NCI-H1436 treated with DMSO at 0.1 percent for 48 hours (cell line): Measurements from ENCODE around the gene CLCF1.

Experiments
- DNase-seq: peaks from one replicate; lab custom pipeline; 2025; lab: John Stamatoyannopoulos, UW

Gene CLCF1

DNA sequence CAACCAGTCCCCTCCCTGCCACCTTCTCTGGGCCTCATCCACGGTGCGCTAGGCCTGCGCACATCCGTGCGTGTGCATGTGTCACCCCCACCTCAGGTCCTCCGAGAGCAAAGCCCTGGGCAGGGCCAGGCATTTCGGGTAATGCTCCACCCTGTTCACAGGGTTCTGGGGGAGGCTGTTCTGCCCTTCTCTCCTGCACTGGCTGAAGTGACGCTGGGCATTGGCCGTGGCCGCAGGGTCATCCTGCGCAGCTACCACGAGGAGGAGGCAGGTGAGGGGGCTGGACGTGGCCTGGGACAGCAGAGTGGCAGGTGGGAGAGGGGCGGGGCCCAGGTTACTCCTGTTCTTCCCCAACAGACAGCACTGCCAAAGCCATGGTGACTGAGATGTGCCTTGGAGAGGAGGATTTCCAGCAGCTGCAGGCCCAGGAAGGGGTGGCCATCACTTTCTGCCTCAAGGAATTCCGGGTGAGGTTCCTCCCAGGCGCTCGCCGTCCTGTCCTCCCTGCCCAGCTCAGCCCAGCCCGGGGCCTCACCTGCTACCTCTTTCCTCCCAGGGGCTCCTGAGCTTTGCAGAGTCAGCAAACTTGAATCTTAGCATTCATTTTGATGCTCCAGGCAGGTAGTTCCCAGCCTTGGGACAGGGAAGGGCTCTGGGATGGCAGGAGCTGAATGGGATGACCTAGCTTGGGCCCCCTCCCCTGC, 22.3 kb upstream of the CLCF1 start:
- no peak for DNase-seq

GRCh38 chr11:67393990-67394389, 20.6 kb upstream of the CLCF1 start:
- DNase-seq = no peak

GRCh38 chr11:67393437-67393836, 20.0 kb upstream of the CLCF1 start:
- no peak for DNase-seq

- DNase-seq = no peak
Measured at GRCh38 chr11:67392183-67392715, 18.9 kb upstream of the CLCF1 start.

DNA sequence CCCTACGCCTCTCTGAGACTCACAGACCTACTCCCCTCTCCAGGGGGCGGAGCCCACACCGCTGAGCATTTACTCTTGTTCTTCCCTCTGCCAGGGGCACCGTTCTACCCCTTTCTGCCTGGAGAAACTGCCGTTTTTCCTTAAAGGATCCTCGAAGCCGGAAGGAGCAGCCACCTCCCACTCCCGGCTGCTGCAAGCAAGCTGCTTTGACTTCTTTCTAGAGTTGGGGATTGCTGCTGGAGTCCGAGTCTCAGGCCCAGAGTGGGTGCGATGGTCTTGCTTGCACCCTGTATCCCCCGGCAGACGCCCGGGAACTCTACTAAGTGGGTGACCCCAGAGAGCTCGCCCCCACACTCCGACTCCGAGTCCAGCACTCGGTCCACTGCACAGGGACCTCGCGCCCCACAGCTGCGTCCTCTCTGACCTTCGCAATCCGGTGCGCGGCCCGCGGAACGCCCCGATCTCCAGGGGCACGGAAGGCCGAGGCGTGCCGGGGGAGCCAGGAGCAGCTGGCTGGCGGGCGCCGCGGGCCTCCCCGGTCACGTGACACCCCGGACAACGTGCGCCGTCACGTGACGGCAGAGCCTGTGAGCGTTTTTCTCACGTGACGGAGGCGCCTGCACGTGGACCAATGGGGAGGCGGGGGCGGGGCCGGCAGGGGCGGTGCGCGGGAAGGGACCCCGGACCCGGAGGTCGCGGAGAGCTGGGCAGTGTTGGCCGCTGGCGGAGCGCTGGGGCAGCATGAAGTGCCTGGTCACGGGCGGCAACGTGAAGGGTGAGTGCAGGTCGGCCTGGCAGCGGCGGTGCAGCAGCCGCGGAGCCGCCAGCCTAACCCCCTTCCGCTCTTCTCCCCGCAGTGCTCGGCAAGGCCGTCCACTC, 18.1 kb upstream of the CLCF1 start, which contains the start of gene RAD9A:
TSS of gene RAD9A (plus strand) at position 683 of the 879 bp plus-strand sequence. CDS start at position 742, 59 bp downstream.
- DNase-seq = peak; percentile 48

GRCh38 chr11:67390947-67391303, 17.5 kb upstream of the CLCF1 start:
- DNase-seq = no peak

DNA sequence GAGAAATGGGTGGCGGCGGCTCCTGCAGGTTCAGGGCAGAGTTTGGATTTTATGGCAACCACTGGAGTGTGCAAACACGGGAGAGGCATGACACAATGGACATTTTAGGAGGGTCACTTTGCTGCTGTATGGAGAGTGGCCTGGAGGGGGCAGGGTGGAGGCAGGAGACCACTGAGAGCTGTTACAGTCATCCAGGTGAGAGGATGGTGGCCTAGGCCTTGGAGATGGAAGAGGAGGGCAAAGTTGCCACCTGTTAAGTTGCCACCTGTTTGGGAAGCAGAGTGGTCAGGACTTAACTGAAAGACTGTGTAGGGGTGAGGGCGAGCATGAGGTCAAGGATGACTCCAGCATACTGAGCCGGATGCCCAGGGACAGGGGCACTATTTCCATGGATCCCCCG, 16.1 kb upstream of the CLCF1 start:
- no peak for DNase-seq

GRCh38 chr11:67387518-67387917, 14.1 kb upstream of the CLCF1 start:
- no peak for DNase-seq

GRCh38 chr11:67387069-67387468, 13.7 kb upstream of the CLCF1 start:
- DNase-seq = no peak

DNA sequence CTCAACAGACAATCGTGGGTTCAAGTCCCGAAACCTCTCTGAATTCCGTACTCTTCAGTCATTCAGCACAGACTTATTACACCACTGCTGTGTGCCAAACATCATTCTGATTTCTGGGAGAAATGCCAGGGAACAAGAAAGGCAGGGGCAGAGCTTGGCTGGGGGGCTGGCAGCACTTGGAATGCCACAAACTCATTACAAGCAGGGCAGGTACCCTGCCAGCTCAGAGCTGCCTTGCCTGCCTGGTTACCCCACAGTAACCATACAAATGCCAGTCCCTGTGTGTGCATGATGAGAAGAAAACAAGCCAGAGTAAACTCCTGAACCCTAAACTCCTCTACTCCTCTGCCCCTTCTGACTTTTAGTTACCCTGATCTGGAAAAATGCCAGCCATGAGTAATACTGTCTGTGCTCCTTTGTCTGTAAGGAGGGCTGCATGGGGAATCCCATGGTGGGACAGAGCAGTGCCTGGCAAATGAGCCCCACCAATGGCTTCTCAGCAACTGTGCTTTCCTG, 11.5 kb upstream of the CLCF1 start:
- DNase-seq = no peak

DNA sequence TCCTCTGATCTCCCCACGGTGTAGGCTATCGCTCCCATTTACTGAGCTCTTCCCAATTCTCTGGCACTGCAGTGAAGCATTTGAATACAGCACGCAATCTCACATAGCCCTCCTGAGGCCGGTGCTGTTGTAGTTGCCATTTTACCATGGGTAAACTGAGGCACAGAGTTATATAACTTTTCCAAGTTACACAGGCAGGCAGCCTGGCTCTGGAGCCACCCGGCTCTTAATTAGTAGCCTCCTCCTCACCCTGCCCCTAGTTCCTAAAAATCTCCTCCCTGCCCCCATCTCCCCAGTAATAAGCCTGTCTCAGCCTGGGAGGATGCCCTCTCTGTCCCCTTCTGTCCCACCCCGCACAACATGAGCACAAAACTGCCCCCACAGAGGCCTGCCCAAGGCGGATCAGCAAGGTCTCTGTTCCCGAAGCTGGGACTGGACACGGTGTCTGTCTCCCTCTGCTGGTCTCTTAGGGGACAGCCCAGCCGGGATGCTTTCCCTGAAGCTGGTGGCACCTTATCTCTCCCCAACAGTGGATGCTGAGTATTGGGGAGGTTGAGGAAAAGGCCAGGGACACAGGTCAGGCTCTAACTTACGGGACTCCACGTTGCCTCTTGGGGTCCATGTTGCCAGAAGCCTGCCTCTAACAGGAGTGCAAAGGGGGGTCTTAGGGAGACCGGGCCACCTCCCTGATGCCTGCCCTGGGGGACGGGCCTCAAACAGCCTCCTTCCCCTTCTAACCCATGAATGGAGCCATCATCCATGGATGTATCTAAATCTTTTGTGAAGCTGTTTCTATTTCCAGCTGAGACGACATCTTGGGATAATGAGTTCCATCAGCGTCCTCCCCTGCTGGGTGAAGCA, 9.1 kb upstream of the CLCF1 start:
- no peak for DNase-seq

GRCh38 chr11:67381244-67381972, 8.0 kb upstream of the CLCF1 start:
- DNase-seq = no peak

DNA sequence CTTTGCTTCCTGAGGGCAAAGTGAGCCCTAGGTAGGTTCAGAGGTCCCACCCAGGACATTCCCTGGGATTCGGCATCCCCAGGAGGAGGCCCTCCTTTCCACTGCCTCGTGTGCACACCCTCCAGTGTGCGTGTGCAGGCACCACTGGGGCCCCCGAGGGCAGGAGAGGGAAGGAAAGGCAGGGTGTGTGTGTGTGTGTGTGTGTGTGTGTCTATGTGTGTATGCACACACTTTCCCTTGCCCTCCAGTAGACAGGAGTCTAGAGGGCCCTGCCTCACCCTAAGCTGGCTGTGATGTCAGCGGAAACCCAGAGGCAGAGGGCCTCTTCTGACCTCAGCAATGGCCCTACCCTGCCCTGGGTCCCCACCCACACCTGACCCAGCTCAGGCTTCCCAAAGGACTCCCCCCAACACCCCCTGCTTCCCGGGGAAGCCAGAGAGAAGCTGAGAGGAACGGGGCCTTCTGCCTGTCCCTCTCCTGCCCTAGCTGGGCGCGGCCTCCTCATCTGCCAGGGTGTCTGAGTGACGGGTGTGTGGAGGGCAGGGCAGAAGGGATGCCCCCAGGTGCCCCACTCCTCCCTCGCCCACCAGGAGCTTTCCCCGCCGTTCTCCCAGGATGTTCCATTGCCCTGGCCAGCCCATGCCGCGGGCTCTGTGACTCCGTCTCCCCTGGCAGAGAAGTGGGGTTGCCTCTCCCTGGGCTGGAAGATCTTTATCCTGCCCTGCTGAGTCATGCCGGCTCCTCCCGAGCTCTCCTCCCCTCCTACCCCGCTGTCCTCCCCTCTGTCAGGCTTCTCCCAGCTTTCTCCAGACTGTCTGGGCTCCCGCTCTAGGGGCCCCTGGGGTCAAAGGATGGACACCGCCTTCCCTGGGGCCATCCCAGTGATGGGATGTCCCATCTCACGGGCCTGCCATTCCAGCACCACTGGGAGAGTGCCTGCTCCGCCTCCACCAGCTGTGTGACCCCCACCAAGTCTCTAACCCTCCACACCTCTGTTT, 6.0 kb upstream of the CLCF1 start:
- DNase-seq = no peak

DNA sequence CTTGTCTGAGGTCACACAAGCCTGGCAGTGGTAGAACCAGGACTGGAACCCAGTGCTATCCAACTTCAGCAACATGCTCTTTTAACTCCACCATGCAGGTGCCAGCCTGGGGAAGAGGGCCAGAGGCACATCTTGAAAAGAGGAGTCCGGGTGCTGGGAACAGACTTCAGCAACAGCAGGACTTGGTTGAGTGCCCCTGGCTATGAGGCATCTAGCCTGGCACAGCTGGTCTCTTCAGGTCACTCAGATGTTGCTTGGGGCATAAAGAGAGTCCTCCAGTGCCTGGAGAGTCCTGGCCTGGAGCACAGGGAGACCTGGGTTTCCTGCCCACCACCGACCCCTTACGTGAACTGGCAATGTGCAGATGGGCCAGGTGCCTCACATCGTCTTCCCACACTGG, 5.1 kb upstream of the CLCF1 start:
- no peak for DNase-seq

- no peak for DNase-seq
Measured at GRCh38 chr11:67376873-67377808, 3.7 kb upstream of the CLCF1 start.

- DNase-seq = no peak
Measured at GRCh38 chr11:67376063-67376820, 2.8 kb upstream of the CLCF1 start.

DNA sequence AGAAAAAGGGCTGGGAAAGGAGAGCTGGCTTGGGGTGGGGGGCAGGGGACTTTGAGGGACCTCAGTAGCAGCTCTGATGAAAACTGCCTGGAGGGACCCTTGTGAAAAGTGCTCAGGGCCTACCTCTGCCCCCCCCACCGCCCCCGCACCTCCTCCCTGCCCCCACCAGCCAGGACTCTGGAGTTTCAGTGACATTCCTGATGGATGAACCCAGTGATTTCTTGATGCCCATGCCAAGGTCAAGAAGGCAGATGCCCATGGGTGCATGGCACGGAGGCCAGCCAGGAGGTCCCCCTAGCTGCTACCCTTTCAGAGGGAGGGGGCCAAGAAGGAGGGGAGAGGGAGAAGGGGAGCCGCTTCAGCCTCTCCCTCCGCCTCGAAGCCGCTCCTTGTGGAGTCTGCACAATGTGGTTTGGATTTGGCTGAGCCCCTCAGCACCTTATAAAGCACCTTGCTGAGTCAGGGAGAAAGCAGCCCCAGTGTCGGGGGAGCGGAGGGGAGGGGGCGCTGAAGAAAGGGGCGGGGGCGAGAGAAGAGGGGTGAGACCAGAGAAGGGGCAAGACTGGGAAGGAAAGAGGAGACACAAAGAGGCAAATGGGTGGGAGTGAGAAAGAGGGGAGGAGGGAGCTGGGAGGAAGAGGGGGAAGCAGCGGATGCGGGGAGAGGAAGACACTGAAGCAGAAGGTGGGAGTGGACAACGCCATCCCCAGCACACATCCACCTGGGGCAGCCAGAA, 2.1 kb upstream of the CLCF1 start:
- no peak for DNase-seq
